Heart right ventricle (tissue), 16 donors: ENCODE data around the gene MEX3C. TPM values are rescaled to one million over a fixed set of nuclear protein-coding genes. Genes with fewer than 3 reads are reported as not detected.

Experiments
- ATAC-seq, 8 donors: fragments of 200-7000 bp; cut with Tn5 transposase; one replicate each; pipeline ENCODE4 v1.9.1; 2020; ENCODE audit warnings: mild to moderate bottlenecking in 8 of 8, moderate library complexity in 8 of 8, moderate number of reproducible peaks in 1 of 8
- DNase-seq, 2 donors: peaks; one replicate each; pipeline ENCODE4 v3.0.0-alpha.2; 2020
- H3K27ac ChIP-seq, 10 donors: fragments of 200-600 bp; sonication (generic) in 2 of 10; one replicate each; pipeline versions ENCODE4 v1.5.0 to v1.8.0; 2020 to 2022; ENCODE audit warnings: mild to moderate bottlenecking in 3 of 10
- H3K27me3 ChIP-seq, 7 donors: fragments of 200-600 bp; one replicate each; pipeline ENCODE4 v1.8.0; 2021 to 2022; ENCODE audit warnings: mild to moderate bottlenecking in 2 of 7
- H3K36me3 ChIP-seq, 9 donors: fragments of 200-600 bp; sonication (generic) in 1 of 9; one replicate each; pipeline versions ENCODE4 v1.5.0 to v1.8.0; 2020 to 2022; ENCODE audit warnings: mild to moderate bottlenecking in 2 of 9
- H3K4me1 ChIP-seq, 9 donors: fragments of 200-600 bp; sonication (generic) in 1 of 9; one replicate each; pipeline versions ENCODE4 v1.5.0 to v1.8.0; 2020 to 2022; ENCODE audit warnings: mild to moderate bottlenecking in 4 of 9
- H3K4me3 ChIP-seq, 10 donors: fragments of 200-600 bp; sonication (generic) in 2 of 10; one replicate each; pipeline versions ENCODE4 v1.5.0 to v1.8.0; 2020 to 2022; ENCODE audit warnings: mild to moderate bottlenecking in 7 of 10, moderate library complexity in 2 of 10
- H3K9me3 ChIP-seq, 11 donors: fragments of 200-600 bp in 10 of 11; sonication (generic) in 2 of 11; one replicate each; pipeline versions ENCODE4 v1.5.0 to v1.8.0; 2013 to 2022; ENCODE audit warnings: mild to moderate bottlenecking in 2 of 11, control low read depth in 1 of 11, moderate library complexity in 1 of 11
- WGBS, 2 donors: extraction: QIAGEN DNeasy Blood & Tissue Kit; methylation state at CpG; one replicate each; pipeline ENCODE4 v1.1.7; 2013; ENCODE audit warnings: inconsistent platforms in 1 of 2; 5-methylcytosine and 5-hydroxymethylcytosine counted together
- intact Hi-C, 10 donors: fragments of 100-400 bp; cut with DNase I; formaldehyde crosslinking; loops; one replicate each; pipeline versions ENCODE4 v1.11.1 to v1.14.2; 2022
- polyA plus RNA-seq, 2 donors: library from polyadenylated mRNA; stranded (reverse); fragments of 200-250 nt; gene quantifications; one replicate each; pipeline ENCODE4 v1.2.3, GENCODE V29; 2013
- total RNA-seq, 10 donors: library from RNA; stranded (reverse); fragmentation: NEBNext Ultra II Directional in 3 of 10; extraction: Animal tissue kit (Norgen Biotek cat#: 25700) in 3 of 10; gene quantifications; one replicate each; pipeline versions ENCODE4 v1.2.1 to v1.2.4, GENCODE V29; 2021 to 2023
- TF ChIP-seq, protein P1 (sequence below), 9 donors: fragments of 200-600 bp; sonication (generic) in 2 of 9; IDR thresholded peaks; one replicate each; pipeline versions ENCODE4 v1.5.0 to v1.8.0; 2021 to 2022; ENCODE audit warnings: antibody characterized with exemption in 9 of 9, mild to moderate bottlenecking in 5 of 9, moderate library complexity in 1 of 9
- donor health status: Arrhythmogenic right ventricular cardiomyopathy.
- donor health status: ischemic (EF 13 %, LVEDD 7.1; RV severe dilation, severe dysfunction).
- donor health status: healthy with polysubstance abuse.
- donor health status: DM: no; HTN: yes; CAD: no.
- donor health status: DM: no; HTN: no; CAD: no.
- donor health status: ischemic (EF 25% LVEDD 6.9; RV normal size, moderate dysfunction).
- donor health status: ischemic (EF 25% LVEDD 5.7; RV mildly dilated, moderate dysfunction).
- donor health status: healthy.
- donor health status: DM: yes; HTN: yes; CAD: no.
- donor health status: Ischemic cardiomyopathy.
- donor health status: ischemic (EF 35%, LVEDD 5.7; RV mildly dilated, moderate dysfunction).
- donor health status: nonischemic (EF 11% LVEDD 7.7; RV severe dilation, severe dysfunction).
- donor health status: DM: yes; HTN: yes; CAD: no.
- donor health status: PGD.
- donor health status: ischemic (EF 29% LVEDD 5.4; RV normal size, mild dysfunction).
- donor health status: nonischemic (EF 23%, LVEDD 6.1; RV moderate dilation, normal function).

Gene MEX3C
- total and polyA plus RNA-seq, 12 donors: 6.8 to 24.2 (median 19.4) TPM

DNA sequence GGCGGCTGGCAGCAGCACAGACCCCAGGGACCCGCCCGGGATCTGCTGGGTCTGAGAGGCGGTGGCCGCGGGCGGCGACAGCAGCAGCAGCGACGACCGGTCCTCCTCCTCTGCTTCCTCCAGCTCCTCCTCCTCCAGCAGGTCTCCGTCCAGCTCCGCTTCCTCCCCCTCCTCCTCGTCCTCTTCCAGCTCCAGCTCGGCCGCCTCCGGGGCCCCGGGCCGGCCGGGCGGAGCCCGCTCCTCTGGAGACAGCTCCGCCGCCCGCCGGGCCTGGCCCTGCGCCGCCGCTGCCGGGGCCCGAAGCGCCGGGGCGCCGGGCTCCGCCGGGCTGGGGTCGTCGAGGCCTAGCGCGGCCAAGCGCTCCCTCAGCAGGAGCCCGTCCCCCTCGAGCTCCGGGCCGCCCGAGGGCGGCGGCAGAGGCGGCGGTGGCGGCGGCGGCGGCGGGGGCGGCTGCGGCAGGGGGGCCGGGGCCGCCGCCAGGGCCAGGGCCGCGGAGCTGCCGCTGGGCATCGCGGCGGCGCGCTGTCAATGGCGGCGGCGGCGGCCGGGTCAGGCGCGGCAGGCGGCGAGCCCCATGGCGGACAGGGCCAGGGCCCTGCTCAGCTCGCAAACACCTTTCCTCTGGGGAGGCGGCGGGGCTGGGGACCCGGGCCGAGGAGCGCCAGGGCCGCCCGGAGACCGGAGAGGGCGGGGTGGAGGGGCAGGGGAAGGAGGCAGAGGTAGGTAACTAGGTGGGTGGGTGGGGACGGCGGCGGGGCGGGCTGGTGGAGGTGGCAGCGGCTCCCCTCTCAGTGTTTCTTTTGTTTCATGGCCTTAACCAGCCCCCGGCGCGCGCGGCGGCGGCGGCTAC lies 445 bp downstream of the MEX3C start:
- peak overlapping the region; percentile 89 to 99 (median 96) for H3K27ac ChIP-seq
- intact Hi-C loops: loop anchor here in 5 of 10 donors (5.0 to 10.0 kb wide), 5 partner anchors 62 to 232 kb away; partner anchors contain the start of genes SMAD4 (in 2 of the 5) and ELAC1 (in 1 of the 5)
- peaks cover 0 to 41% (median 36%) of the 10 kb centered on the region in 9 donors for H3K4me1 ChIP-seq
- H3K4me3 ChIP-seq: peak overlapping the region; percentile 73 to 96 (median 90)
- no peaks in the 10 kb centered on the region for H3K36me3 ChIP-seq
- TF ChIP-seq, protein P1, sequence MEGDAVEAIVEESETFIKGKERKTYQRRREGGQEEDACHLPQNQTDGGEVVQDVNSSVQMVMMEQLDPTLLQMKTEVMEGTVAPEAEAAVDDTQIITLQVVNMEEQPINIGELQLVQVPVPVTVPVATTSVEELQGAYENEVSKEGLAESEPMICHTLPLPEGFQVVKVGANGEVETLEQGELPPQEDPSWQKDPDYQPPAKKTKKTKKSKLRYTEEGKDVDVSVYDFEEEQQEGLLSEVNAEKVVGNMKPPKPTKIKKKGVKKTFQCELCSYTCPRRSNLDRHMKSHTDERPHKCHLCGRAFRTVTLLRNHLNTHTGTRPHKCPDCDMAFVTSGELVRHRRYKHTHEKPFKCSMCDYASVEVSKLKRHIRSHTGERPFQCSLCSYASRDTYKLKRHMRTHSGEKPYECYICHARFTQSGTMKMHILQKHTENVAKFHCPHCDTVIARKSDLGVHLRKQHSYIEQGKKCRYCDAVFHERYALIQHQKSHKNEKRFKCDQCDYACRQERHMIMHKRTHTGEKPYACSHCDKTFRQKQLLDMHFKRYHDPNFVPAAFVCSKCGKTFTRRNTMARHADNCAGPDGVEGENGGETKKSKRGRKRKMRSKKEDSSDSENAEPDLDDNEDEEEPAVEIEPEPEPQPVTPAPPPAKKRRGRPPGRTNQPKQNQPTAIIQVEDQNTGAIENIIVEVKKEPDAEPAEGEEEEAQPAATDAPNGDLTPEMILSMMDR (IDR thresholded peaks at IDR 0.05): no peak
- peak in 4 of 8 donors; percentile 3 to 13 (median 8) for ATAC-seq
- H3K27me3 ChIP-seq: no peaks in the 10 kb centered on the region
- whole genome bisulfite sequencing, 2 donors: 0% methylated on average over 73 to 102 of the region's 102 CpGs
- peak; percentile 72 to 74 for DNase-seq
- H3K9me3 ChIP-seq: peaks cover 0 to 10% (median 0%) of the 10 kb centered on the region in 11 donors

DNA sequence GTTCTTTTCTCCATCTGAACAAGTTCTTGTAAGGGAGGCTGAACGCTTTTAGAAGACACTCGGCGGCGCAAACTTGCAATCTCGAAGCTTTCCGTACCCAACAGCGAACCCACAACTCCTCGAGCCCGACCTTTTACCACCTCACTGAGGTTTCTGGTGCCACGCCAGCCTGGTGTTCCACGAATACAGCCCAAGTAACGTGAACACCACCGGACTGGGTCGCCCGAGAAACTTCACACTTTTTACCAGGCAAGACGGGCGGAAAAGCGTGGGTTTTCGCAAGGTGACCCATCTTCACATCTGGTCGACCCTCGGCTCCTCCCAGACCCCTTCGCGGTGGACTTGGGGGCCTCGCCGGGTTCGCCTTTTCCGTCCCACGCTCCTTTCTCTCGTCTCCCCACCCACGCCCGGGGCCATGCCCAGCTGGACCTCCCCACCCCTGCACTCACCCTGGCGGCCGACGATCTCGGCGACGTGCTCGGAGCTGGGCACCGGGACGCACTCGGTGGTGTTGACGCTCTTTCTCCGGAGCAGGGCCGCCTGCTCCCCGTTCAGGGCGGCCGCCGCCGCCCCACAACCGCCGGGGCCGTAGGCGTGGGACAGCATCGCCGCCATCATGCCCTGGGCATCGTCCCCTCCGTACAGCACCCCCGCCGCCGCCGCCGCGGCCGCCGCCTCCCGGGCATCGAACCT lies 1.2 kb downstream of the MEX3C start:
- Histone ChIP-seq H3K9me3 (peaks cover 0 to 10% (median 0%) of the 10 kb centered on the region in 11 donors), H3K4me3 (peak overlapping the region; percentile 73 to 96 (median 90)), H3K36me3 (no peaks in the 10 kb centered on the region), H3K4me1 (peaks cover 5 to 49% (median 44%) of the 10 kb centered on the region in 9 donors), H3K27me3 (no peaks in the 10 kb centered on the region), H3K27ac (peak overlapping the region; percentile 89 to 99 (median 96))
- TF ChIP-seq, protein P1 (IDR thresholded peaks at IDR 0.05): peak in 1 of 9 donors; percentile 9
- intact Hi-C loops: loop anchor here in 5 of 10 donors (5.0 to 10.0 kb wide), 5 partner anchors 61 to 231 kb away; partner anchors contain the start of genes SMAD4 (in 2 of the 5) and ELAC1 (in 1 of the 5)
- DNase-seq: peak; percentile 42 to 45
- 0% methylated on average over 64 to 67 of the region's 67 CpGs for WGBS, 2 donors
- peak in 3 of 8 donors; percentile 0 to 1 (median 1) for ATAC-seq

DNA sequence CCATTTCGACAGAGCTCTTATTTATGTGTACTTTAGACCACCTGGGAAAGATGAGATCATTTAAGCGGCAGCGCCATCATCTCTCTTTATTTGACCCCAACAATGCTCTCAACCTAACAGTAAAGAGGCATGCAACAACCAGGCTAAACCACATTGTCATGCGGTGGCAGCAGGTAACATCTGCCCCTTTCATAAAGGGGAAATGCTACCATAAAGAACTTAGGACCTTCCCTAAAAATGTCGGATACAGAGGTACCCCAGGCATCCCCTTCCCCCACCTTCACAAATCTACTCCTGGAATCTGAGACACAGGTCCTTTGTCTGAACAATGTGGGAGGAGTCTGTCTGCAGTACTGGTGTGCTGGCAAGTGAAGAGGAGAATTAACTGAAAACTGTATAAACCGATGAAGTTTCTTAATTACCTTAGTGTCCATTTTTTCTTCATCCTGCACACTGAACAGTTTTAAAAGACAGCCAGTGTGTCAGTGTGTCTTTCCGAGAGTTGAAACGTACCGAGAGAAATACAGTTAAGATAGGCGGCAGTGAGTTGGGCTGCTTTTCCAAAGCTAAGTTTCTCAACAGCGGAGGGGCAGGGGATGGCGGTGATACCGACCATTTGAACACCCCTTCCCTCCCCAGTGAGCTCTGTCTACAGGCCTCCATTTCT lies 1.9 kb downstream of the MEX3C start:
- 1 to 2% methylated on average over 13 of the region's 13 CpGs for WGBS, 2 donors
- Histone ChIP-seq H3K27me3 (no peaks in the 10 kb centered on the region), H3K9me3 (peaks cover 0 to 10% (median 0%) of the 10 kb centered on the region in 11 donors), H3K4me3 (peak overlapping the region; percentile 73 to 96 (median 90)), H3K27ac (peak overlapping the region; percentile 89 to 99 (median 96)), H3K4me1 (peaks cover 5 to 56% (median 50%) of the 10 kb centered on the region in 9 donors), H3K36me3 (no peaks in the 10 kb centered on the region)
- DNase-seq (peak in 1 of 2 donors; percentile 9), ATAC-seq (no peak)
- TF ChIP-seq, protein P1 (IDR thresholded peaks at IDR 0.05): no peak
- intact Hi-C loops: loop anchor here in 5 of 10 donors (5.0 to 10.0 kb wide), 5 partner anchors 61 to 231 kb away; partner anchors contain the start of genes SMAD4 (in 2 of the 5) and ELAC1 (in 1 of the 5)
